Measurements from ENCODE around the gene CST2.
A peak's percentile ranks its signal among the peaks of the same experiment; 100 is the strongest.
"Not testable (repeated sequence)": the region's sequence is repeated elsewhere in the genome, so short reads cannot be mapped to it uniquely, and the experiment has no call there.

The CST2 gene, protein sequence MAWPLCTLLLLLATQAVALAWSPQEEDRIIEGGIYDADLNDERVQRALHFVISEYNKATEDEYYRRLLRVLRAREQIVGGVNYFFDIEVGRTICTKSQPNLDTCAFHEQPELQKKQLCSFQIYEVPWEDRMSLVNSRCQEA

DNA sequence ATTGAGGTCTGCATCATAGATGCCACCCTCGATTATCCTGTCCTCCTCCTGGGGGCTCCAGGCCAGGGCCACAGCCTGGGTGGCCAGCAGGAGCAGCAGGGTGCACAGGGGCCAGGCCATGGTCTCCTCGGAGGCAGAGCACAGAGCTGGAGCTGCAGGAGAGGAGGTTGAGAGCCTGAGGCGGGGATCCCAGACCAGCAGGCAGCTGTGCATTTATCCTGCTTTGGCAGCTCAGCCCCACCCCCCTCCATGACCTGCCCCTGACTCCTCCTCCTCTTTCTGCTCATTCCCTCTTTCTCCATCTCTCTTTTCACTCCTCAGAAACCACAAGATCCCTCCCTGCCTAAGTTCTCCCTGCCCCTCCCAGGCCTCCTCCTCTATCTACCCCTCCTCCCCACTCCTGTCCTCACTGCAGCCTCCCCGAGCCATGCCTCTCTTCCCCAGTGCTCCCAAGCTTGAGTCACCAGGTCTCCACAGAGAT is at the start of gene CST2:
TSS of gene CST2 (minus strand) at position 189 of the 481 bp plus-strand sequence. CDS start at position 120, 69 bp downstream.
- H3K36me3 ChIP-seq (replicated peaks): no peaks in the 10 kb centered on the region
- in situ Hi-C loops (cut with MboI; ENCODE audit: low sequenced_read_pairs): no loop called here
- no peaks in the 10 kb centered on the region for H3K4me1 ChIP-seq
- no peaks in the 10 kb centered on the region for H3K9me3 ChIP-seq
- no peaks in the 10 kb centered on the region for H3K27me3 ChIP-seq (ENCODE audit: low read depth)
- DNase-seq (ENCODE audit: low spot score in 2 of 2): peak in 1 of 2 experiments; percentile 9
- H3K4me3 ChIP-seq: no peak within 1 kb of the TSS

DNA sequence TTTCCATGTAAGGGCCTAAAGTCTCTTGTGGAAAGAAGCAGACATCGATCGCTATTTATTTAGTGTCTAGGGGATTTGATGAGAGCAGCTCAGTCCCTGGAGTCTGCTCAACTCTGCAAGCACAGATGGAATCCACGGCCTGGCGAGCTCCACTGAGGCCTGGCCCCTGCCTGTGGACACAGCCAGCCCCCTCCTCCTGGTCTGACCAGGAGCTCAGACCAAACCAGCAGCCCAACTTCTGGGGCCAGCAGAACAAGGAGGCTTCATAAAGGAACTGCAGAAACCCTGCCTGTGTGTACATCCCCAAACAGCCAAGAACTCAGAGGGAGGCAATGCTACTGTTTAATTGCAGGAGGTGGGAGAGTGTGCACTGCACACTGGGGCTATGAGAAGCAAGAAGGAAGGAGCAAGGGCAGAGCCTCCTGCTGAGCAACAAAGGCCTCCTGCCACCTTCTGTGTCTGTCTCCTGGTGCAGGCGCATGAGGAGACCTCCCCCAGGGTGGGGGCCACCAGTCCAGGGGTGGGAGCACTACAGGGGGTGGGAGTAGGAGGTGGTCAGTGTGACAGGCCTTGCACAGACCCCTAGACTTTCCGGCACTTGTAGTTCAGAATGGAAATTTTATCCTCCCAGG is 49.2 kb upstream of the CST2 start:
- Histone ChIP-seq H3K27me3 (ENCODE audit: low read depth) (peaks cover 3% of the 10 kb centered on the region; the same call in 1 of the 2 replicates), H3K36me3 (replicated peaks) (no peaks in the 10 kb centered on the region), H3K4me3 (no peak overlapping the region), H3K9me3 (no peaks in the 10 kb centered on the region), H3K4me1 (no peaks in the 10 kb centered on the region)
- no peak for DNase-seq (ENCODE audit: low spot score in 2 of 2)
- in situ Hi-C loops (cut with MboI; ENCODE audit: low sequenced_read_pairs): no loop called here

DNA sequence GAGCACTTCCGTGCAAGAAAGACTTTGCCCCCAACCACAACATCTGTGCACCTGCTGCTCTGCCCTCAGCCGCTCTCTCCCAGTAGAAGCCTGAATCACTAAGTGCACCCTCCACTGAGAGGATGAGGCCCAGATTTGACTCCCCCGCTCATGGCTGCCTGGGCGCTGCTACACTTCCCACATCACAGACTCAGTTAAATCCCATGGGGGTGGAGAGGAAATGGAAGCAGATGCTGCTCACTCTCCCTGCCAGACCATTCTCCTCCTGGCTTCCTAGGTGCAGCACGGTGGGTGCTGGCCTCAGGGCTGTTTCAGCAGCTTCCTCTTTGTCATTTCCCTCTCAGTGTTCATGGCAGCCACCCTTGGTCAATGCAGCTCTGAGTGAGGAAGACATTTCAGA is 48.2 kb upstream of the CST2 start:
- Histone ChIP-seq H3K4me1 (no peaks in the 10 kb centered on the region), H3K9me3 (no peaks in the 10 kb centered on the region), H3K4me3 (no peak overlapping the region), H3K36me3 (replicated peaks) (no peaks in the 10 kb centered on the region), H3K27me3 (ENCODE audit: low read depth) (peaks cover 3% of the 10 kb centered on the region; the same call in 1 of the 2 replicates)
- in situ Hi-C loops (cut with MboI; ENCODE audit: low sequenced_read_pairs): no loop called here
- DNase-seq (ENCODE audit: low spot score in 2 of 2): no peak

DNA sequence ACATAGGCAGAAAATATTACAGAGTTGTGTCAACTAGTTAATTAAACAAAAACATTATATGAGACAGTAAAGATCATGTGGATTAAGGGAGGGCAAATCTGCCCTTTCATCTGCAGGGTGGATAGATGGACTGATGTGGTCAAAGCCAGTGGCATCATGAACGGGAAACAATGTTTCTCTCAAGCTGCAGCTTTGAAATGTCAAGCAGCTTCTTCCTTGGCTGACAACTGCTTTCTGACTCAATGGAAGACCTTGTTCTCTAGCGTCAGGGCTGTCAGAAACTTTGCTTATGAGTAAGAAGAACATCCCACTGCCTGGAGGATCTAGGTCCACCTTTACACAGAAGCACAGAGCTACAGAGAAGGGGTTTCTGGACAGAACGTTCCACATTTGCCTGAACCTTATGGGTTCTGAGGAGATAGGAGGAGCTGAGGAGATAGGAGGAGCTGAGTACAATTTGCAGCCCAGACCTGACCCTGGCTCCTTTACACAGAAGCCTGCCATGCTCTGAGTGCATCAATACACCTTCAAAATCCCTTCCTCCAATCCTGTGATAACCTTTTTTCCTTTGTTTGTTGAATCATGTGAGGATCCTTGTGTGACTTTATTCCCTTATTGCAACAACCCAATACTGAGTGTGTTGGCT is 47.0 kb upstream of the CST2 start:
- Histone ChIP-seq H3K9me3 (no peaks in the 10 kb centered on the region), H3K4me3 (no peak overlapping the region), H3K36me3 (replicated peaks) (no peaks in the 10 kb centered on the region), H3K4me1 (peaks cover 5% of the 10 kb centered on the region), H3K27me3 (ENCODE audit: low read depth) (peaks cover 7% of the 10 kb centered on the region; the same call in 1 of the 2 replicates)
- DNase-seq (ENCODE audit: low spot score in 2 of 2): no peak
- in situ Hi-C loops (cut with MboI; ENCODE audit: low sequenced_read_pairs): no loop called here

DNA sequence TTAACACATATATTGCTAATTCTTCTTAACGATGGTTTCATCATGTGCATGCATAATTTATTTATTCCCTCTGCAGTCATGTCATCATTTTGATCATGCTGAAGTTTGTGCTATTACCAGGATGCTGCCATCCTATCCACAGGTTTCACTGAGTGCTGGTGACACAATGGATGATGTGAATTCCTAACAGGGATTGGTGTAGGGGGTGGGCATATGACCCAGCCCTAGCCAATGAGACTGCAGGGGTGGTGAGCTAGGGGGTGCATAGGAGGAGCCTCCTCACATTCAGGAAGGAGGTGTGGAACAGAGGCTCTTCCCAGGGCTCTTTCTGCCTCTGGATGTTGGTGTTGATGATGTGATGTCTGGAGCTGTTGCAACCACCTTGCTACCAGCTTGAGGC is 45.5 kb upstream of the CST2 start:
- H3K4me3 ChIP-seq: no peak overlapping the region

GRCh38 chr20:23870461-23870860 is 43.9 kb upstream of the CST2 start:
- in situ Hi-C loops (cut with MboI; ENCODE audit: low sequenced_read_pairs): no loop called here
- Histone ChIP-seq H3K36me3 (replicated peaks) (no peaks in the 10 kb centered on the region), H3K27me3 (ENCODE audit: low read depth) (peaks cover 9% of the 10 kb centered on the region; the same call in 1 of the 2 replicates), H3K4me1 (peaks cover 11% of the 10 kb centered on the region), H3K9me3 (no peaks in the 10 kb centered on the region), H3K4me3 (no peak overlapping the region)
- DNase-seq (ENCODE audit: low spot score in 2 of 2): no peak

More for the DNA sequence above, 45.5 kb upstream of the CST2 start:
- in situ Hi-C loops (cut with MboI; ENCODE audit: low sequenced_read_pairs): no loop called here
- Histone ChIP-seq H3K36me3 (replicated peaks) (no peaks in the 10 kb centered on the region), H3K4me1 (peaks cover 11% of the 10 kb centered on the region), H3K27me3 (ENCODE audit: low read depth) (peaks cover 7% of the 10 kb centered on the region; the same call in 1 of the 2 replicates), H3K9me3 (no peaks in the 10 kb centered on the region)
- DNase-seq (ENCODE audit: low spot score in 2 of 2): no peak

DNA sequence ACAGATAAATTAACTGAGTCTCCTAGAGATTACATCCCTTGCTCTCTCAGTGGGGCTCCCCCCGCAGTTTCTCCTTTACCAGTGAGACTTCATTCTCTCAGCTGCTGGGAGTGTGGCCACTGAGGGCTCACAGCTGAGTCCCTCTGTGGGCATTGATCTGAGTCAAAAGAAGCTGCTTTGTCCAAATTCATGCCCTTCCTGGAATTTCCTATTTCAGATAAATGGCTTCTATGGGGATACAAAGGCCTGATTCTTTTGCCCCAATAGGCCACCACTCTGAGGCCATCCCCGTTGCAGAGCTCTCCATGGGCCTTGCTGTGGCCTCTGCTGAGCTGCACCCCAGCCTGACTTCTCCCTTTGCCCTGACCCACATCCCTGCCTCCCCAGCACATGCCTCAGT is 43.0 kb upstream of the CST2 start:
- Histone ChIP-seq H3K4me1 (peaks cover 11% of the 10 kb centered on the region), H3K27me3 (ENCODE audit: low read depth) (peaks cover 9% of the 10 kb centered on the region; the same call in 1 of the 2 replicates), H3K4me3 (no peak overlapping the region), H3K9me3 (no peaks in the 10 kb centered on the region), H3K36me3 (replicated peaks) (no peaks in the 10 kb centered on the region)
- no peak for DNase-seq (ENCODE audit: low spot score in 2 of 2)
- in situ Hi-C loops (cut with MboI; ENCODE audit: low sequenced_read_pairs): no loop called here

DNA sequence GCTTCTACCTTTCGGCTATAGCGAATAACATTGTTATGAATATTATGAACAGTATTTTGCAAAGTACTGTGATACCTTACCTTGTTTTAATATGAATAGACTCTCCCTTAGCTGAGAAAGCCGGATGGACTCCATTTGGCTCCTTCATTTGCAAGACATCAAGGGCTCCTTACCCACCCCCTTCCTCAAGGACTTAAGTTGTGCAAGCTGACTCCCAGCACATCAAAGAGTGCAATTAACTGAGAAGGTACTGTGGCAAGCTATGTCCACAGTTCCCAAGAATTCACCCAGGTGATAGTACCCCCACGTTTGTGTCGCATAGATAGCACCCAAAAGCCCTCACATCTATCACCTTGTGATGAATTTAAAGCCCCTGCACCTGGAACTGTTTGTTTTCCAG is 41.8 kb upstream of the CST2 start:
- Histone ChIP-seq H3K4me3 (no peak overlapping the region), H3K27me3 (ENCODE audit: low read depth) (peaks cover 6% of the 10 kb centered on the region; the same call in 1 of the 2 replicates), H3K36me3 (replicated peaks) (no peaks in the 10 kb centered on the region), H3K4me1 (peaks cover 11% of the 10 kb centered on the region), H3K9me3 (no peaks in the 10 kb centered on the region)
- DNase-seq (ENCODE audit: low spot score in 2 of 2): peak in 1 of 2 experiments; percentile 67
- in situ Hi-C loops (cut with MboI; ENCODE audit: low sequenced_read_pairs): no loop called here

DNA sequence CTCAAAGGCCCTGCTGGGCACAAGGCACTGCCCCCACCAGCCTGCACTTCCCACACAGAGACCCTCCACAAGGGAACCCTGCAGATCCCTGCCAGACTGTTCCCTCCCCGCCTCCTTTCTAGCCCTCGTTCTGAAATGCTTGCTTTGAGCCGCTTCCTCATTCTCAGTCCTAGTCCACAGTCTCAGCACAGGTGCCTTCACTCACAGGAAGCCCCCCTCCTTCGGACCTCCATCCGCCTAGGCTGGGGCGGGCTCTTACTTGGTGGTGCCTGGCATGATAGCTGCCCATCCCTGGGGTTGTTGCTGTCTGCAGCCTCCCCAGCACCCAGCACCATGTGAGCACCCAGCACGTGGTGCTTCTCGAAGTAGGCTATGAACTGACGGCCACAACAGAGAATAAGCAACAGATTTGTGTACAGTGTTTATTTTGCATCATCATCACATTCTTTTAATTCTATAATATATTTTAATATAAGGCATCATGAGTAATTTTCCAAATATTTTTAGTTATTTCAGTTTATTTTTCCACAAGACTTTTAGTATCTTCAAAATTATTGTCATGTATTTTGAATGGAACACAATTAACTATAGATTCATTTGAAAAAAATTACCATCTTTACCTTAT is 40.7 kb upstream of the CST2 start:
- in situ Hi-C loops (cut with MboI; ENCODE audit: low sequenced_read_pairs): no loop called here
- peaks cover 6% of the 10 kb centered on the region; the same call in 1 of the 2 replicates for H3K27me3 ChIP-seq (ENCODE audit: low read depth)
- no peaks in the 10 kb centered on the region for H3K9me3 ChIP-seq
- no peaks in the 10 kb centered on the region for H3K36me3 ChIP-seq (replicated peaks)
- no peak overlapping the region for H3K4me3 ChIP-seq
- DNase-seq (ENCODE audit: low spot score in 2 of 2): no peak
- peaks cover 11% of the 10 kb centered on the region for H3K4me1 ChIP-seq

- peak in 1 of 2 experiments; percentile 60 for DNase-seq (ENCODE audit: low spot score in 2 of 2)
- H3K27me3 ChIP-seq (ENCODE audit: low read depth); H3K36me3 ChIP-seq (replicated peaks); H3K9me3 ChIP-seq; H3K4me3 ChIP-seq; in situ Hi-C loops (cut with MboI; ENCODE audit: low sequenced_read_pairs); H3K4me1 ChIP-seq: not testable (repeated sequence)
Observed at GRCh38 chr20:23860771-23861170, 34.2 kb upstream of the CST2 start.

- Histone ChIP-seq H3K27me3 (ENCODE audit: low read depth) (no peaks in the 10 kb centered on the region), H3K9me3 (no peaks in the 10 kb centered on the region), H3K4me3 (no peak overlapping the region), H3K36me3 (replicated peaks) (no peaks in the 10 kb centered on the region), H3K4me1 (peaks cover 4% of the 10 kb centered on the region)
- DNase-seq (ENCODE audit: low spot score in 2 of 2): no peak
- in situ Hi-C loops (cut with MboI; ENCODE audit: low sequenced_read_pairs): no loop called here
Observed at GRCh38 chr20:23857962-23858595, 31.6 kb upstream of the CST2 start.

- no peak for DNase-seq (ENCODE audit: low spot score in 2 of 2)
- H3K9me3 ChIP-seq: no peaks in the 10 kb centered on the region
- H3K4me3 ChIP-seq: no peak overlapping the region
- peaks cover 4% of the 10 kb centered on the region for H3K4me1 ChIP-seq
- H3K27me3 ChIP-seq (ENCODE audit: low read depth): no peaks in the 10 kb centered on the region
- H3K36me3 ChIP-seq (replicated peaks): no peaks in the 10 kb centered on the region
- in situ Hi-C loops (cut with MboI; ENCODE audit: low sequenced_read_pairs): no loop called here
Observed at GRCh38 chr20:23856736-23857135, 30.2 kb upstream of the CST2 start.

DNA sequence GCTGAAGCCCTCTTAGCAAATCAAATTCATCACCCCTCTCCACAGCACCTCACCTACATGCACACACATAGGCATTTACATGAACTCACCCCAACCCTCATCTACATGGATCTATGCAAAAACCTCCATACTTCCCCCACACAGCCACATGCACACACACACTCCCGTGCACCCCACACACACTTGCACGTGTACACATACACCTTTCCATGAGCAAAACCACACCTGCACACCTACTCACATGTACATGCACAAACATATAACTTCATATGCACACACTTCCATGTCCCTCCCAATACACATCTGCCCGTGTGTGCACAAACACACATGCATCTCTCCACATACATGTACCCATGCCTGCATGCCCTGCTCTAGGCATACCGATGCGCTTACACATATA is 29.7 kb upstream of the CST2 start:
- DNase-seq (ENCODE audit: low spot score in 2 of 2): no peak
- H3K36me3 ChIP-seq (replicated peaks): no peaks in the 10 kb centered on the region
- H3K27me3 ChIP-seq (ENCODE audit: low read depth): no peaks in the 10 kb centered on the region
- H3K9me3 ChIP-seq: no peaks in the 10 kb centered on the region
- H3K4me1 ChIP-seq: no peaks in the 10 kb centered on the region
- H3K4me3 ChIP-seq: no peak overlapping the region
- in situ Hi-C loops (cut with MboI; ENCODE audit: low sequenced_read_pairs): no loop called here

Data from HAP-1 (cell line).